HG03280 (cell line): ENCODE results near the gene KCND1.
"Not testable (repeated sequence)": the region's sequence is repeated elsewhere in the genome, so short reads cannot be mapped to it uniquely, and the experiment has no call there.

Source experiments
- ATAC-seq: cut with Tn5 transposase; IDR thresholded peaks from one replicate; pipeline ENCODE4 v1.9.1; 2021; ENCODE audit warnings: mild to moderate bottlenecking, moderate library complexity; ENCODE audit not compliant: unreplicated experiment

The KCND1 gene

GRCh38 chrX:48971249-48972219 is at the start of gene KCND1:
Gene KCND1 (minus strand): TSS chrX:48971844. CDS start chrX:48970271, 1,573 bp downstream.
- ATAC-seq, result no peak

- no peak for ATAC-seq
Observed at GRCh38 chrX:49019599-49020249, 48.1 kb upstream of the KCND1 start.

GRCh38 chrX:49019050-49019449 is 47.4 kb upstream of the KCND1 start:
- no peak for ATAC-seq

- ATAC-seq, result no peak
Observed at GRCh38 chrX:49003696-49004095, 32.1 kb upstream of the KCND1 start.

- ATAC-seq, result peak; percentile 86
Observed at GRCh38 chrX:49002091-49002935, 30.7 kb upstream of the KCND1 start, which contains the start of gene GRIPAP1. Gene GRIPAP1 (minus strand): TSS chrX:49002264. CDS start chrX:49002229, 35 bp downstream.

DNA sequence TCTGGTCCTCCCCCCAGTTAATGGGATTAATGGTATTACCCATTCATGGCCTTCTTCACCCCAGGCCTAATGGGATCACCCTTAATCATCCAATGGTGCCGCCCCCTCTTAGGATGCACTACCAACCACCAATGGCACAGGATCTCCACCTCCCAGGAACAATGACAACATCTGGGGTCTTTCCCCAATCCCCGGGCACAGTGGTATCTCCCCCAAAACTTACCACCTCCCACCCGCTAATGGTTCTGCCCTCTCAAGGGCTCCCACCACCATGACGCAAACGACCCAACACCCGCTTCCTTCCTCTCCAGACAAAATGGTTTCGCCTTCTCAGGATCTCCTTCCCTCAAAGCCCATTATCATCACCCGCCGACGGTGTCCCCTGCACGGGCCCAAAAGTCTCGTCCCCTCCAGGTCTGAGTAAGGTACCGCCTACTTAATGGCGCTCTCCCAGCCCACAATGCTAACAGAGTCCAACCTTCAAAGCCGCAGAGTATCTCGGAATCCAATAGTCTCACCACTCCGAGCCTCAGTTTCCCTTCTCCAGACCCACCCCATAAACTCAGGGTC is 30.0 kb upstream of the KCND1 start:
- ATAC-seq, result peak; percentile 24

DNA sequence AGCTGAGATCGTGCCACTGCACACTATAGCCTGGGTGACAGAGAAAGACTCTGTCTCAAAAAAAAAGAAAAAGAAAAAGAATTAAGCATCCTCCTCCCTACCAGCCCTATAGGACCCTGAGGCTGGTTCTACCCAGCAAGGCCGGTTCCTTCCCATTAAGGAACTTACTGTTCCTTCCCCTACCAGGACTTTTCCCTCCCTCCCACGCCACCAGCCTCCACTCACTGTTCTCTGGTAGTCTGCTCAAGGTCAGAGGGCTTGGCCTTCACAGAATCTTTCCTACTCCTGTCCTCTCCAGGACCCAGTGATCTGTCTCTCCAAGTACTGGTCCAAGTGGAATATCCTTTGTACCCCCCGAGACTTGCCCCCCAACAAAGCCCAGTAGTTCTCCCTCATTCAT is 29.0 kb upstream of the KCND1 start:
- ATAC-seq, result no peak

GRCh38 chrX:48999030-48999429 is 27.4 kb upstream of the KCND1 start:
- no peak for ATAC-seq

DNA sequence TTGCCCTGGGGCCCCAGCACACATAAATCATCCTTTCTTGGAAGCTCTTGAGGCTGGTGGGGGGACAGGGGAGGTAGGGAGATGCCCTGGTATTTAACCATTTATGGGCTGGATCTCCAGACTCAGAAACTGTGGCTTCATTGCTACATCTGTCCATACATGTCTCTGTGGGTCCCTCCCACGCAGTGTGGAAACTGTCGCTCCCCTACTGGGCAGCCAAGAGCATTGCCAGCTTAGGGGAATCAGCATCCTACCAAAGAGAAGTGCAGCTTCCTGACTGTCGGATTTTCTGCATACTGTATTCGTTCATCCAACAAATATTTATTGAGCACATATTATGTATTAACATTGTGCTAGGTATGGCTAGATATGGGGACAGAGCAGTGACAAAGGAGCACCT is 26.7 kb upstream of the KCND1 start:
- ATAC-seq, result no peak

DNA sequence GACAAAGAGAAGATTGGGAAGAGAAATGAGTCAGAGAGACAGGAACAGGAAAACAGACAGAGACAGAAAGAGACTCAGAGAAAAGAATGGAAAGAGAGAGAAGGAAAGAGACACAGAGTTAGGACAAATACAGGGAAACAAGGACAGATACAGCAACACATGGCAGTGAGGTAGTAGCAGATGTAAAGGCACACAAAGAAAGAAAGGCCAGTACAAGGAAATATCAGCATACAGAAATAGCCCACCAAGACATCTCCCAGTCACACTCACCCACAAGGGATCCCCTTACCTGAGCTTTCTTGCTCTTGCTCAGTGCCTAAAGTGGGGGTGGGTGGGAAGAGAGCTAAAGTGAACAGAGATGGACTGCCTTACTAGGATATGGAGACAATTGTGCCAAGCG is 26.2 kb upstream of the KCND1 start:
- ATAC-seq, result no peak

DNA sequence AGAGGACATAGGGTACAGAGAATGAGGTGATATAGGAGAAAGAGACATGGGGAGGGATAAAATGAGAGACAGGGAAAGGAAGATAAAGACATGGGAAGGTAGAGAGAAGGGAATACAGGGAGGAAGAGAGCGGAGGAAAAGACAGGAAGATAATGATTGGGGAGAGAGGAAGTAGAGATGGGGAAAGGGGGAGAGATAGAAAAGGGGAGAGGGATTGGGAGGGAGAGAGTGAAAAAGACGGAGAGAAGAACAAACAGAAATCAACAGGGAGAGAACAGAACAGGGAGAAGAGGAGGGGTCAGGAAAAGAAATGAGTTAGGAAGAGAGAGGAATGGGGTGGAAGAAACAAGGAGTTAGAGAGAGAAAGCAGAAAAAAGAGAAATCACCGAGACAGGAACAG is 25.8 kb upstream of the KCND1 start:
- ATAC-seq, result no peak

GRCh38 chrX:48996969-48997368 is 25.3 kb upstream of the KCND1 start:
- ATAC-seq, result no peak

DNA sequence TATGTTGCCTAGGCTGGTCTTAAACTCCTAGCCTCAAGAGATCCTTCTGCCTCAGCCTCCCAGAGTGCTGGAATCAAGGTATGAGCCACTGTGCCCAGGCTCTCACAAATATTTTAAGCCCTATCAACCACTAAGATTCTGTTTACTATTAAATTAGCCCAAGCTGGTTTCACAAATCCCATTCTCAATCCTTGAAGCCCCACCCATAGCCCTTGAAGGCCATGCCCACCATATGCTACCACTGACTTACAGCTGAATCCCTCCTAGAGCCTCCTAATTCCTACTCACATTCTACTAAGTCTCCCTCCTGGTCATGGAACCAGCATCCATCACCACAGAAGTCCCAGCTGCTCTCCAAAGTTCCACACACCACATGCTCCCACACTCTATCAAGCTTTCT is 20.7 kb upstream of the KCND1 start:
- ATAC-seq, result no peak

DNA sequence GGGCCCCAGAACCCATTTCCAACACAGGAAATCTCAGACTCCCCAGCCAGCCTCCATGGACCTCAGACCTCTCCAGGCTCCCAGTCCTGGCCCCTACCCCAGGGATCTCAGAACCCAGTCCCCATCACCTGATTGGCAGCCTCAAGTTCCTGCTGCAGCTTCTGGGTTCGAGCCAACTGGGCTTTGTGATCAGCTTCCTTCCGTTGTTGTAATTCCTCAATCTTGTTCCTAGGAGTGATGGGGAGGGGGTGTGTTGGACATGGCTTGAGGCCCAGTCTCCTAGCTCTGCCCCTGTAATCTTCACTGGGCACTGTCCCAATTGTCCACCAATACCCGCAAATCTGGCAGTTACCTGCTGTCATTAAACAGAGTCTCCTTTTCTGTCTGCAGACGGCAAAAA is 17.8 kb upstream of the KCND1 start:
- ATAC-seq, result no peak

DNA sequence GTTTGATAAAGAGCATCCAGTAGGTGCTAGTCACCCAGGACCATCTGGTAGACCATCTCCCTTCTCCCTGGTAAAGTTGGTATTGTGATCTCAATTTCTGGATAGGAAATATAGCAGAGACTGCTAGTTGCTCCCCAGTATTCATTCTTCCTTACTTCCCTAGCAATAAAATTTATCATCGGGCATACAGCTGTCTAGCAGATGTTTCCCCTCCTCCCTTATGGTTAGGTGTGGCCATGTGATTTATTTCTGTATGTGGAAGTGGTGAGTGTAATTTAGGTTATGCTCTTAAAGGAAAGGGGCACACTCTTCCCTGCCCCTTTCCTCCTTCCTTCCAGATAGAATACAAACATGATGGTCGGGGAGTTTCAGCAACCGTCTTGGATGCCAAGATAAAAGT is 12.3 kb upstream of the KCND1 start:
- ATAC-seq, result no peak

DNA sequence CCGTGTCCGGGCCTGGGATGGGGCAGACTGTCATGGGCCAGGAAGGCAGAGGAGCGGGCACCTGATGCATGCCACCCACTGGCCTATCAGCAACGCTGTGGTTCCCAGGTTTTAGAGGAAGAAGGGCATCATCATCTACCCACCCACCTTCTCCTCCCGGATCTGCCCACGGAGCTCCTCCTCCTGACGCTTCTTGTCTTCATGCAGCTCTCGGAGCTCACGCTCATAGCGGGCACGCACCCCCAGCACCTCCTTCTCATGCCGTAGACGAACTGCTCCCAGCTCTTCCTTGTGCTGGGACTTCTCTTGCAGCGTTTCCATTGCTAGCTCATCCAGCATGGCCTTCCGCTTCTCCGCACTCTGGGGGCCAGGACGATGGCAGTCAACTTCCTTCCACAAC is 11.4 kb upstream of the KCND1 start:
- no peak for ATAC-seq

GRCh38 chrX:48981178-48981577 is 9.5 kb upstream of the KCND1 start:
- no peak for ATAC-seq

- ATAC-seq, result not testable (repeated sequence)
Observed at GRCh38 chrX:48980341-48980740, 8.7 kb upstream of the KCND1 start.

DNA sequence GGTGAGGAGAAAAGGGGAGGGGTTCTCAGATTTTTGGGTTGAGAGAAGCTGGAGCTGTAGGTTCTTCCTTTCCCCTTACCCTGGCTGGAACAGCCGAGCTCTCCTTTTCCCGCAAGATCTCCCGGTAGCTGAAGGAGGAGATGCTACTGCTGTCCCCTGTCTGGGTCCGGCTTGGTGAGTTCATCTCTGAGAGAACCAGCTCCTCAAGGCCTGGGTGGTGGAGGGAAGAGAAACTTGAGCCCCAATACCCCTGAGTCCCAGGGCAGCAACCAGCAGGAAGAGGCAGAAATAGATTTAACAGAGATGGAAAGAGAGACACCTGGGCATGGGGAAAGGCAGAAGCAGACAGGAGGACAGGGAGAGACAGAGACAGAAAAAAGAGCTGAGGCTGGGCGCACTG is 6.6 kb upstream of the KCND1 start:
- no peak for ATAC-seq

DNA sequence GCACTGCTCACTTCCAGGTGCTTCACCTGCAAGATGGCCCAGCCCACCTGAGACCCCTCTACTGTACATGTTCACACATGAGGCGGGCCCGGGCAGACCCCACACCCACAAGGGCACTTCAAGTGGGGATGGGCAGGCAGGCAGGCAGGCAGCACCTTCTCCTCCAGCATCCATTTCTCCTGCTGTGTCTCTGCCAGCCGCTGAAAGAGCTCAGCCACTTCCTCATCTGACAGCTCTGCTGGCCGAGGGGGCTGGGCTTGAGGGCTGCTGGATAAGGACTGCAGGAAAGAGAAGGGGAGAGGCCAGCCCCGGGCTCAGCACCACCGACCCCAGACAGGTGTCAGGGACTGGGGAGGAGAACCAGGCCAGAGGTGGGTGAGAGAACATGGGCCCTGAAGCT is 4.4 kb upstream of the KCND1 start:
- ATAC-seq, result no peak

DNA sequence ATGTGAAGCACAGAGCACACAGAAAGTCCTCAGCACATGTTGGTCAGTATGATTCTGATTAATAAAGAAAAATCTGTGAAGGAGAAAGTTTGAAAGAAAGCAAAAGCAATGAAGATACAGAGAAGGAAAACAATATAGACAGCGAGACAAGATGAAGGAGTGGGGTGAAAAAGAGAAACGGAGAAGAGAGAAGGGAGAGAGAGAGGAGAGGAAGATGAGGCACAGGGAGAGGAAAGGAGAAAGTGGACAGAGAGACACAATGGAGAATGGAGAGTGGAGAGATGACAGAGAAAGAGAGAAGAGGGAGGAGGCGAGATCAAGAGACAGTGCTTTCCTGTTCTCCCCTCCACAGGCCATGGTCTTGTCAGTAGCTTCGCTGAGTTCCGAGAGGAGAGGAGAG is 3.9 kb upstream of the KCND1 start:
- no peak for ATAC-seq
